Upper lobe of left lung (tissue), 4 donors: ENCODE results near the gene LYL1.

Source experiments
- EP300 ChIP-seq, 4 donors: sonication (generic); formaldehyde crosslinking; IDR thresholded peaks; one replicate each; pipeline ENCODE4 v1.5.1; 2017; ENCODE audit warnings: antibody characterized with exemption in 4 of 4, control low read depth in 2 of 4
- POLR2A ChIP-seq, 4 donors: fragments of 450-650 bp; IDR thresholded peaks; one replicate each; pipeline ENCODE4 v1.5.1; 2016 to 2017; ENCODE audit warnings: antibody characterized with exemption in 4 of 4, mild to moderate bottlenecking in 2 of 4
- POLR2AphosphoS5 ChIP-seq, 2 donors: sonication (generic); formaldehyde crosslinking; IDR thresholded peaks; one replicate each; pipeline ENCODE4 v1.5.1; 2017; ENCODE audit warnings: antibody characterized with exemption in 2 of 2
- TF ChIP-seq, protein P1 (sequence below), 6 experiments: fragments of 450-650 bp in 4 of 6; fragments of 200-600 bp in 2 of 6; sonication (generic) in 2 of 6; IDR thresholded peaks; one replicate each; pipeline ENCODE4 v1.5.1; 2016 to 2019; ENCODE audit warnings: antibody characterized with exemption in 6 of 6

GRCh38 chr19:13083008-13083404, 19.7 kb downstream of the LYL1 start:
- TF ChIP-seq, protein P1, sequence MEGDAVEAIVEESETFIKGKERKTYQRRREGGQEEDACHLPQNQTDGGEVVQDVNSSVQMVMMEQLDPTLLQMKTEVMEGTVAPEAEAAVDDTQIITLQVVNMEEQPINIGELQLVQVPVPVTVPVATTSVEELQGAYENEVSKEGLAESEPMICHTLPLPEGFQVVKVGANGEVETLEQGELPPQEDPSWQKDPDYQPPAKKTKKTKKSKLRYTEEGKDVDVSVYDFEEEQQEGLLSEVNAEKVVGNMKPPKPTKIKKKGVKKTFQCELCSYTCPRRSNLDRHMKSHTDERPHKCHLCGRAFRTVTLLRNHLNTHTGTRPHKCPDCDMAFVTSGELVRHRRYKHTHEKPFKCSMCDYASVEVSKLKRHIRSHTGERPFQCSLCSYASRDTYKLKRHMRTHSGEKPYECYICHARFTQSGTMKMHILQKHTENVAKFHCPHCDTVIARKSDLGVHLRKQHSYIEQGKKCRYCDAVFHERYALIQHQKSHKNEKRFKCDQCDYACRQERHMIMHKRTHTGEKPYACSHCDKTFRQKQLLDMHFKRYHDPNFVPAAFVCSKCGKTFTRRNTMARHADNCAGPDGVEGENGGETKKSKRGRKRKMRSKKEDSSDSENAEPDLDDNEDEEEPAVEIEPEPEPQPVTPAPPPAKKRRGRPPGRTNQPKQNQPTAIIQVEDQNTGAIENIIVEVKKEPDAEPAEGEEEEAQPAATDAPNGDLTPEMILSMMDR (IDR thresholded peaks at IDR 0.05): no peak
- no peak for TF ChIP-seq EP300 (IDR thresholded peaks at IDR 0.05)
- no peak for TF ChIP-seq POLR2AphosphoS5 (IDR thresholded peaks at IDR 0.05)
- TF ChIP-seq POLR2A (IDR thresholded peaks at IDR 0.05): no peak
